Ammon's horn (tissue), 1 donor: ENCODE data around the gene AP4S1.
"Not testable (repeated sequence)": the region's sequence is repeated elsewhere in the genome, so short reads cannot be mapped to it uniquely, and the experiment has no call there.

Experiments used
- DNase-seq: peaks from one replicate; pipeline ENCODE4 v3.0.0-alpha.2; 2016; ENCODE audit warnings: low spot score

The AP4S1 gene, protein sequence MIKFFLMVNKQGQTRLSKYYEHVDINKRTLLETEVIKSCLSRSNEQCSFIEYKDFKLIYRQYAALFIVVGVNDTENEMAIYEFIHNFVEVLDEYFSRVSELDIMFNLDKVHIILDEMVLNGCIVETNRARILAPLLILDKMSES

DNA sequence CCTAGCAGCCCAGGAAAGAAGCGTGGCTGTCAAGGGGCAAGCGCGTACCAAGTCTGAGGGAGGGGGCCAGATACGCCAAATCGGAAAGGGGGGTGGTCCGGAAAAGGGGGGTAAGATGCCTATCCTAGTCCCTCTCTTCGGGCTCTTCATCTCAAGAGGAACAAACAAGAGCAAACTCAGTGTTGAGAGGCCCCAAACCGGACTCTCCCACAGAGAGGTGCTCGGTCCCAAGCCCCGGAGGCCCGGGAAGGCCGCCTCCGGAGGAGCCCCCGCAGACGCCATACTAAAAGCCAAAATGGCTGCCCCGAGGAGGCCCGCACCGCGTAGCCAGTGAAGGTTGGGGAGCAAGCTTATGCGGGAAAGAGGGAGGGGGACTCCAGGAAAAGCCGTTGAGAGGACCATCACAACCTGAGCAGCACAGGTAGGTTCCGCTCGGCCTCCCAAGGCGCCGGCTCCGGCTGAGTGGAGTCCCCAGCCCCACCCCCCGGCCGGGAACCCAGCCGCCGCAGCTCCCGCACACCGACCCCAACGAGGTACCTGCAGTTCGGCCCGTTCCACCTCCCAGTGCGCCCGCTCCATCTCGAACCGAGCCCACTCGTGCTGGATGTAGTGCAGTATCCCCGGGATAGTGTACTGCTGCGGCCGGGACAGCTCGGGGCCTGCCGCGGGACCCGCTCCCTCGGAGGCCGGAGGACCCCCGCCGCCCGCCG, at the start of gene AP4S1:
Gene AP4S1 (plus strand): TSS at position 283 of the 710 bp plus-strand sequence. CDS start 40,548 bp downstream, outside the sequence.
- peak; percentile 45 for DNase-seq

DNA sequence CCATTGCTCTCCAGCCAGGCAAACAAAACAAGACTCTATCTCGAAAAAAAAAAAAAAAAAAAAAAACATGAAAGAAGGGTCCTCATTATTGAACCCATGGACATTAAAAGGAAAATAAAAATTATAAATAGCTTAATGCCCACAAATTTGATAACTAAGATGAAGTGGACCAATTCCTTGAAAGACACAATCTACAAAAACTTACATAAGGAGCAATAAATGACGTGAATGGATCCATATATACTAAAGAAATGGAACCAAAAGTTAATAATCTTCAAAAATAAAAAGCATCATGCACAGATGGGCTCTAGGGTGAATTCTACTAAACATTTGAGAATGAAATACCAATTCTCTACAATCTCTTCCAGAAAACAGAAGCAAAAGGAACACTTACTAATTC, 47.7 kb upstream of the AP4S1 start:
- no peak for DNase-seq

DNA sequence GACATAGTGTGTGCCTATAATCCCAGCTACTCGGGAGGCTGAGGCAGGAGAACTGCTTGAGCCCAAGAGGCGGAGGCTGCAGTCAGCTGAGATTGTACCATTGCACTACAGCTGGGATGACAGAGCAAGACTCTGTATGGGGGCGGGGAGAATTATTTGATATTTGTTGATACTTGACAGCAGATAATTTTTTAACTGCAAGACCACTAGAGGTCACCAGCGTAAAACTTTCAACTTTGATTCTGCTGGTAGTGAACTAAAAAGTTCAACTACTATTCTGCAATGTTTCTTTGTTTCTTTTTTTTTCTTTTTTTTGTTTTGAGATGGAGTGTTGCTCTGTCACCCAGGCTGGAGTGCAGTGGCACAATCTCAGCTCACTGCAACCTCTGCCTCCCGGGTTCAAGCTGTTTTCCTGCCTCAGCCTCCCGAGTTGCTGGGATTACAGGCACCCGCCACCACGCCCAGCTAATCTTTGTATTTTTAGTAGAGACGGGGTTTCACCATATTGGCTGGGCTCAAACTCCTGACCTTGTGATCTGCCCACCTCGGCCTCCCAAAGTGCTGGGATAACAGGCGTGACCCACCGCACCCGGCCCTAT, 45.2 kb upstream of the AP4S1 start:
- peak; percentile 57 for DNase-seq

DNA sequence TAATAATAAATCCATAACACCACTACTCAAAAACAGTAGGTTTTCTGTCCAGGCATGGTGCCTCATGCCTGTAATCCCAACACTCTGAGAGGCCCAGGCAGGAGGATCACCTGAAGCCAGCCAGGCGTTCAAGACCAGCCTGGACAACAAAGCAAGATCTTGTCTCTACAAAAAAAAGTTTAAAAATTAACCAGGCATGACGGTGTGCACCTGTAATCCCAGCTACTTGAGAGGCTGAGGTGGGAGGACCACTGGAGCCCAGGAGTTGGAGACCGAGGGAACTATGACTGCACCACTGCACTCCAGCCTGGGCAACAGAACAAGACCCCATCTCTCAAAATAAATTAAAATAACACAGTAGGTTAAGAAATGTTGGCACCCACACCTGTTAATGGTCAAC, 44.5 kb upstream of the AP4S1 start:
- DNase-seq = no peak

DNA sequence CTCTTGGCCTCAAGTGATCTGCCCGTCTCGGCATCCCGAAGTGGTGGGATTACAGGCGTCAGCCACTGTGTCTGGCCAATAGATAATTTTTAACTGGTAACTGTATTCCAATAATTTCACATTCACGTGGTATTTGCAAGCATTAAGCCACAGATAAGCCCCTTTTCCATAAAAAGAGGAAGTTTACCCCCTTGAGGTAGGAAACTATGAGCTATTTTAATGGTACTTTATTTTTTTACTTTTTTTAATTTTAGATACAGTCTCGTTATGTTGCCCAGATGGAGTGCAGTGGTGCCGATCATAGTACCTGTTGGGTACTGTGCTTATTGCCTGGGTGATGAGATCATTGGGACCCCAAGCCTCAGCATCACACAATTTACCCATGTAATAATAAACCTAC, 42.9 kb upstream of the AP4S1 start:
- DNase-seq = no peak

DNA sequence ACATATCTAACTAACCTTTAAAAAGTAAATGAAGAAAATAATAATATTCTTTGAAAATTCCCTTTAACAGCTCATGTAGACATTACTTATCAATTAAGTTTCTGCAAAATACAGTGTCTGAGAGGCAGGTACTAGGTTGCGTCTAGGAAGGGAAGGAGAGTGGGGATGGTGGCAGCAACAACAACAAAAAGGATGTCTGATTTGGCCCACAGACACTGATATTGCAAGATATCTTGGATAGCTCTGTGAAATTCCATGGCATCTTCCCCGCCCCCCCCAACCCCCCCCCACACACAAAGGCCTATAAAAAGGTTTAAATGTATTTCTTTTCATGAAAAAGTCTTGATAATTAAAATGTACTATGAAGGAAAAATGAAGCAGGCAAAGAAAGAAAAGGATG, 41.6 kb upstream of the AP4S1 start:
- DNase-seq = no peak

DNA sequence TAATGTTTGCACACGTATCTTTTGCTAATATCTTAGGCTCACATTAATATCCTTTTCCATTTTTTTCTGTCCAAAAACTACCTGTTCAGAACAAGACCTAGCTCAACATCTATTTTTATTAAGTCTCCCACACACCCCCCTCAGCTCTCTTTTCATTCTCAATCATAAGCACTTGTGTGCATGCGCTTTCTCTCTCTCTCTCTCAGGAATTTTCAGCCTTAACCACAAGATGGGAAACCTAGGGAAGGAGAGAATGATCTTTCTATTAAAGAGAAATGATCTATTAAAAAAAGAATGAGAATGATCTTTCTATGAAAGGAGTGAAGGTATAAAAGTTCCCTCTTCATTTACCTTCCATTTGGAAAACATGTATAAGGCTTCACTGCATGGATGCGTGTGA, 39.7 kb upstream of the AP4S1 start:
- DNase-seq = no peak

DNA sequence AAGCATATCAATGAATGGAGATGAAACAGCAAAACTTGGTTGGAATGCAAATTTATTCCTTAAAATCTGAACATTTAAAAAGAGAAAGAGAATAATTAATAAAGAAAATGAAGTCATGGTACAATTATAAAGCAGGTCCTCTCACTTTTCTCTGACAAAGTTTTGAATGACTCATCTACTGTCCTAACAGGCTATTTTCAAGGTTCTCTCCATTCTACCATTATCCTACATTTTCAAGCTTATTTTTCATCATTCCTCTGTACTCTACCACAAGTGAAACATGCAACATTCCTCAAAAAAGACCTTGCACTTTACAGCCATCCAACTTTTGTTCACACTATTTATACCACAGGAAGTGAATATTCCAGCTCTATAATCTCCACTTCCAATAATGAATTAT, 36.9 kb upstream of the AP4S1 start:
- no peak for DNase-seq

DNA sequence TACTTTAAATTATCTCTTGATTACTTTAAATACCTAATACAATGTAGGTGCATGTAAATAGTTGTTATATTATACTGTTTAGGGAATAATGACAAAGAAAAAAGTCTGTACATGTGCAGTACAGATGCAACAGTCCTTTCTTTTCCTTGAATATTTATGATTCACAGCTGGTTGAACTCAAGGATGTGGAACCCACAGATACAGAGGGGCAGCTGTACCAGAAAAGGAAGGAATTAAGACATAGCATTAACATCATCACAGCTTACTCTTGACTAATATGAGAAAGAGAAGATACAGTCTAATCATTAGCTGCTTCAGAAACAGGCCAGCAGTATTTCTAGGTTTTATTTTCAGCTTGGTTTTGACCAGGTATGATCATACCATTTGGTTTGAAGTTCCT, 34.7 kb upstream of the AP4S1 start:
- no peak for DNase-seq

DNA sequence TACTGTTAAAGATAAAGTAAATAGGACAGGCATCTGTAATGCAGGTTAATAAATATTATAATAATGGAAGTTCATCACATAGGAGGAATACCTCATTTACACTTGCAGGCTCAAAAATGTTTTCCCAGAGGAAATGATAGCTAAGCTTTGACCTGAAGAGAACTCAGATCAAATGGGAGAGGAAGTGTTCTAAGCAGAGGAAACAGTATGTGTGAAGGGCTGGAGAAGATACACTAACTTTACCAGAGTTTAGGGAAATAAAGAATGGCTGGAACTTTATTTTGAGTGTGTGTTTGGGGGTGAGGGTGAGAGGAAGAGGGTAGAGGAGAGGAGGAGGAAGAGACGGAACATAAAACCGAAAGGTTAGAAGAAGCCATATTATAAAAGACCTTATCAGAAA, 34.0 kb upstream of the AP4S1 start:
- DNase-seq = no peak

DNA sequence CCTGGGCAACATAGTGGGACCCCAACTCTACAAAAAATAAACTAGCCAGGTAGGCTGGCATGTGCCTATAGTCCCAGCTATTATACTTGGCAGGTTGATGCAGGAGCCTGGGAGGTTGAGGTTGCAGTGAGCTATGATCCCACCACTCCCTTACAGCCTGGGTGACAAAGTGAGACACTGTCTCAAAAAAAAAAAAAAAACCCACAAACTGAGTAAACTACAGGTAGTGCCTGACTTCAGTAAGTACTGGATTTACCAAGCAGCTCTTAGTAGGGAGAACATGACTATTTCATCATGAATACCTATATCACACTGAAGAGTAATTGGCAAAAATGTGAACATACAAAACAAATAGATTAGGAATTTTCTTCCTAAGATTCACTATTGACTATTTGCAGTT, 32.4 kb upstream of the AP4S1 start:
- no peak for DNase-seq

DNA sequence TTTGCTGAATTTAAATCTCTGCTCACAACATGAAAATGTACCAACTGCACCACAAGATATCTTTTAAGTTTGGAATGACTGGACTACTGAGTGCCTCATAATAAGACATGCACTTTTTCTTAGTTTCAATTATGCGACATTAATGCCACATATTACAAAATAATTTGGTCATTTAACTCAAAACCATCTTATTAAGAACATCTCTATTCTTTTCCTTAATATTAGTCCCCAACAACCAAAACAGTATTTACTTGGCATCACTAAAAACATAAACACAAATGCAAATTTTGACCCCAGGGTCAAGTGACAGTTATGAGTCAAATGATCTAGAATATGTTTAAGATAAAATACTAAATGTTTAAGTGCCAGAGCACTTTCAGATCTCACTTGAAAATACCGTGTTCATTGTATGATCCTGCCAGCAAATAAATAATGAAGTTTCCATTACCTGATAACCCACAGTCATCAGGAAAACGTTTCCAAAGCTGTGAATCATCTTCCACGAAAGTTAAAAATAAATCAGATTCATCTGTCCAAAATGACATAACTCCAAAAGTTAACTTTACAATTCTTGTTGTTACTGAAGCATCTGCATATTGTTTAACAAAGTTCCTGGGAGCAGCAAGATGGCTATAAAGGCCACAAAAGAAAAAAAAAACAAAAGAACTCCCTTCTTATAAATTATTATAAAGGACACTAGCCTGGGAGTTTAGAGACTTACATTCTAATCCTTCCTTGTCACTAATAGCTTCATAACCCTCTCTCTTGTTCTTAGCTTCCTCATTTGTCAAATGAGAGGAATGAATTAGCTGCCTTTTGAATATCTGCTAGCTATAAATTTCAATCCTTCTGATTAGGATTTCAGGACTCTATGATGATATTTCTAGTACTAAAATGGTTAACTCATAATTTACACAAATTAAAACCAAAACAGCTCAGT, 30.5 kb upstream of the AP4S1 start:
- DNase-seq = no peak

DNA sequence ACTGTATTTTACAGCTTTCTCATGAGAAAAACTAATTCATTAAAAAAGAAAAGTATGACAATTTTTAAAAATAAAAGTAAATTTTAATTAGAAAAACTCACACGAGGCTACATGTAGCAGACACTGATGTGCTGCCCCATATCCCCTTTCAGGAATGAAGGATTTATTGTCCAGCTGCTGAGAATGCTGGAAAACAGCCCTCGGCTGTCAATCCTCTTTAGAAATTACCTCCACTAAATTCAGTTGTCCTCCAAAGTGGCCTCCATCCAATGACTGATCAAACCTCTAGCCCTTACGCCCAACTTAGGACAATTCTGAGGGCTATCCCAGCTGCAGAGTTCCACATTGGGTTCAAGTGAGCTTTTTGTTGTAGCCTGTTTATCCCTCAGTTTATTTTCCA, 29.8 kb upstream of the AP4S1 start:
- DNase-seq = no peak

DNA sequence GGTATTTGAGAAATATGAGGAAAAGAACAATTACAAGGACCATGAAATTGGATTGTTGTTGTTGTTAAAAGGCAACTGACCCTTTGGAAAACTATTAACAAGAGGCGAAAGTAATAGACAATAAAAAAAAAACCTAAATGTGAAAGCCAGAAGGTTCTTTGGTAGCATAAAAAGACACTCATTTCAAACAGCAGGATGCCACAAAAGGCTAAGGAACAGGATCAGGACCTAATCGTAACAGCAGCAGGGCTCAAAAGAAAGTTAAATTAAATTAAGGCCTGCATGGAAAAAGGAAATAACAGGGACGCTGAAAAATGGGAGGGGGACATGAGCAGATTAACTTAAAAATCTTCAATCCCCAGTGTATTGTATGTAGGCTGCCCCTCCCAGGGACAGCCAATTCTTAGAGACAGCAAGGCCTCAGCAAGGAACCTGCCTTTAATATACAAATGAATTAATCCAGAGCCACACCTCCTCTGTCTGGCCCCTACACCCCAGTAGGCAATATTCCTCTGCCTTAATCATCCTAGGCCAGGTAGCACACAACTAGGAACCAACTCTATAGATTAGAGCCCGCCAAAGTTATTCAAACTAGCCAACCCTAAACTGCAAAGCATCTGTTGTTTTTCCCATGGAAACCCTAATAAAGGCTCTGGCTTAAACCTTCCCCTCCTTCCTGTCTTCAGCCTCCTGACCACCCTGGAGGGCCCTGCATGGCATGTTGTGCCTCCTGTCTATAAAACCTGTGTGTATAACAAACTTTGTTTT, 28.4 kb upstream of the AP4S1 start:
- DNase-seq = no peak

DNA sequence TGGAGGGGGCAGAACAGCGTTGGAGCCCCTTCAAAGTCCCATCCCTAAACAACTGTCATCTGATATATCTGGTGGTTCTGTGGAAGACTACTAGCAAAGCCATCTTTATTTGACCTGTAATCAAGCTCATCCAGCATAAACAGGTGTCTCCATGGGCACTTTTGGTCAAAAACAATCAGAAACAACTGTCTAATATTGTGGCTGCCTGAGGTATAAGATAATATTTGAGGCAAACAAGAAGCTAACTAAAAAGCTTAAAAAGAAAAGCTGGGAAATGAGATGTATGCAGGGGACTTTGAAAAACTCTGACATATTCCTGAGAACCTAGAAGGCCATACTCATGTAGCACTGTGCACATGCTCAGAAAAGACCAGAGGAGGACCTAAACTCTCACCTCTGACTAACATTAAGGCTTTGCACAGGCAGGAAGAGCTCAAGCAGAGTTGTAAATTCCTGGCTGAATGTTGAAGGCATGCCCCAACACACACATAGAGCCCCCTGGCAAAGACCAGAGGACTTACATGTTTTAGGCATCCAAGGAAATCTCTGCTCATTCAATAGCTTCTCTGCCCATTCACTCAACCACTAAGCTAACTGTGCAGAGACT, 27.2 kb upstream of the AP4S1 start:
- DNase-seq = no peak

DNA sequence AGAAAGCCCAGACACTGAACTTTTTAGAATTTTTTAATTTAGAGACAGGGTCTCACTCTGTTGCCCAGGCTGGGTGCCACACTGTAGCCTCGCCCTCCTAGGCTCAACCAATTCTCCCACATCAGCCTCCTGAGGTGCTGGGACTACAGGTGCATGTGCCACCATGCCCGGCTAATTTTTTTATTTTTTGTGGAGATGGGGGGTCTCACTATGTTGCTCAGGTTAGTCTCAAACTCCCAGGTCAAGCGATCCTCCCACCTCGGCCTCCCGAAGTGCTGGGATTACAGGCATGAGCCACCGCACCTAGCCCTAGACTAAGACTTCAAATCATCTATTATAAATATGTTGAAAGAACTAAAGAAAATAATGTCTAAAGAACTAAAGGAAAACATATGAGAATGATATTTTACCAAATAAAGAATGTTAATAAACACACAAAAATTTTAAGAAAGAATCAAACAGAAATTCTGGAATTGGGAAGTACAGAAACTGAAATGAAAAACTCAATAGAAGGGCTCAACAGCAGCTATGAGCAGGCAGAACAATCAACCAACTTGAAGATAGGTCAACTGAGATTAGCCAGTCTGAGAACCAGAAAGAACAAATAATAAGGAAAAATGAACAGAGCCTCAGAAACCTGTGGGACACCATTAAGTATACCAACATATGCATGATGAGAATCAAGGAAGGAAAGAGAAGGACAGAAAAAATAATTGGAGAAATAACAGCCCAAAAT, 26.2 kb upstream of the AP4S1 start:
- no peak for DNase-seq

DNA sequence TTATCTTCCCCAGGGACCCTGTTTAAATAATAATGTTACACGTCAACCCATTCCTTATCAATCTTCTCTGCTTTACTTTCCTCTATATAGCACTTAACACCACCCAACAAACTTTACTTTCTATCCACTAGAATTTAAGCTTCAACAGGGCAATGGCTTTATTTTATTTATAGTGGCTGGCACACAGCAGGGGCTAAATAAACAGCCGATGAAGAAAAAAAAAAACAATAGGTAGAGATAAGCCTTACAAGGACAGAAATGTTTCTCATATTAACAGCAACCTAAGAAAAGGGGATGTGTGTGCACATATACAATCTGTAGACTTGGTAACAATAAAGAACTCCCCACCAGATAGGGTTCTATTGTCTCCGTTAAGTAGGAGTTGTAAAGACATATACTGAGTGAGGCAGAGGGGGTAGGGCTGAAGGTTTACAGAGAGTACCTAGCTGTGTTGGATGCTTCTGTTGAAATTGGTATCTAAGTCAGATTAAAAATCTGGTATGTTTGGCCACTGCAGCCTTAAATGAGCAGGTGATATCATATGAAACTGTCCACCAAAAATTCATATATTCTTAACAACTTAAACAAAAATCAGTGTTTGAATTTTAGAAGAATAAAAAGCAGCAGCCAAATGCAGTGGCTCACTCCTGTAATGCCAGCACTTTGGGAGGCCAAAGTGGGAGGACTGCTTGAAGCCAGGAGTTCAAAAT, 24.7 kb upstream of the AP4S1 start:
- no peak for DNase-seq

DNA sequence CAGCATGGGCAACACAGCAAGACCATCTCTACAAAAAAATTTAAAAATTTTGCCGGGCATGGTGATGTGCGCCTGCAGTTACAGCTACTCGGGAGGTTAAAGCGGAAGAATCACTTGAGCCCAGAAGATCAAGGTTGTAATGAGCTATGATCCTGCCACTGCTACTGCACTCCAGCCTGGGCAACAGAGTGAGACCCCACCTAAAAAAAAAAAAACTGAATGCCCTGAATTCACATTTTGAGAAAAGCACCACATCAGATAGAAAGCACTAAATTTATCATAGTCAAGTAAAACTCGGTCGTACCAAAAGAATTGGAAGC, 24.1 kb upstream of the AP4S1 start:
- no peak for DNase-seq

DNA sequence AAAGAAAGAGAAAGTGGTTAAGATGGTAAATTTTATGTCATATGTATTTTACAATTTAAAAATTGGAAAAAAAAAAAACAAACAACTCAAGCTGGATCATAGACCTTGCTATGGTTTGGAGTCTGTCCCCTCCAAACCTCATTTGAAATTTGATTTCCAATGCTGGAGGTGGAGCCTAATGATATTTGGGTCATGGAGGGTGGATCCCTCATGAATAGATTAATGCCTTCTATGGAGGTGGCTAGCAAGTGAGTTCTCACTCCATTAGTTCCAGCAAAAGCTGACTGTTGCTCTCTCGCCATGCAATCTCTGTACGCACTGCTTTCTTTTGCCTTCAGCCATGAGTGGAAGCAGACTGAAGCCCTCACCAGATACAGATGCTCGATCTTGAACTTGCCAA, 22.2 kb upstream of the AP4S1 start:
- no peak for DNase-seq

DNA sequence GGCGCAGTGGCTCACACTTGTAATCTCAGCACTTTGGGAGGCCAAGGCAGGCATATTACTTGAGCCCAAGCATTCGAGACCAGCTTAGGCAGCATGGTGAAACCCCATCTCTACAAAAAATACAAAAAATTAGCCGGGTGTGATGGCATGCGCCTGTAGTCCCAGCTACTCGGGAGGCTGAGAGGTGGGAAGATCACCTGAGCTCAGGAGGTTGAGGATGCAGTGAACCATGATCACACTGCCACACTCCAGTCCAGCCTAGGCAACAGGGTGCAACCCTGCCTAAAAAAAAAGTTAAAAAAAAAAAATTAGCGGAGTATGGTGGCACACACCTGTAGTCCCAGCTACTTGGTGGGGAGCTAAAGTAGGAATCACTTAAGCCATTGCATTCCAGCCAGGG, 21.4 kb upstream of the AP4S1 start:
- not testable (repeated sequence) for DNase-seq
